NT2/D1 (cell line): ENCODE results near the gene PRRT2.

ENCODE experiments used
- SUZ12 ChIP-seq: IDR thresholded peaks from 2 replicates; pipeline ENCODE4 v1.6.1; 2011; ENCODE audit not compliant: insufficient read length, insufficient read depth; ENCODE audit errors: extremely low read depth
- YY1 ChIP-seq: IDR thresholded peaks from 2 replicates; pipeline ENCODE4 v1.6.1; 2011; ENCODE audit not compliant: insufficient read length, insufficient read depth
- ZNF274 ChIP-seq: IDR thresholded peaks from 2 replicates; pipeline ENCODE4 v1.6.1; 2011; ENCODE audit warnings: mild to moderate bottlenecking, low read depth, low read length

DNA sequence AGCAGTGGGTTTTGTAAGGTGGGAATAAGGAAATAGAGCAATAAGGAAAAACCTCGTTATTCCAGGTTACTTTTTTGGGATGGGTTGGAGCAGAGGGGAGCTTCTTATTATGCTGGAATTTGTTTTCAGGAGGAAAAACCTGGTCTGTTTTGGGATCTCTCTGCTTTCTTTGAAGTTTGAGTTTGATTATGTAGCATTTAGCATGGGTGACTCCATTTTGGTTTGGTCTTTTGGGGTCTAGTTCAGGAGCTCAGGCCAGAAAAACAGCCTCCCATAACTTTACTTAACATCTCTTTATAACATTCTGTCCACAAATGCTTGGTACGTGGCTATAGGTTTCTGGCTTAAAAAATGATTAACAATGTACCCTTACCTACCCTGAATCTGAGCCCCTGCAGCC is 42.5 kb upstream of the PRRT2 start:
- TF ChIP-seq ZNF274 = no peak
- no peak for TF ChIP-seq SUZ12
- no peak for TF ChIP-seq YY1
